Retinal pigment epithelial cell (primary cell): Measurements from ENCODE around the gene PACC1.

Experiments
- DNase-seq: peaks from one replicate; pipeline ENCODE4 v3.0.0-alpha.2; 2010; ENCODE audit warnings: low read depth
- H3K4me3 ChIP-seq: 2 replicates; pipeline ENCODE4 v1.5.1; 2011; ENCODE audit warnings: mild to moderate bottlenecking, low read length, control low read depth, moderate library complexity
- TF ChIP-seq, protein P1 (sequence below): conservative IDR thresholded peaks from 2 replicates; pipeline ENCODE4 v1.5.1; 2011; ENCODE audit warnings: low read depth, low read length, control low read depth, inconsistent platforms

The PACC1 gene

DNA sequence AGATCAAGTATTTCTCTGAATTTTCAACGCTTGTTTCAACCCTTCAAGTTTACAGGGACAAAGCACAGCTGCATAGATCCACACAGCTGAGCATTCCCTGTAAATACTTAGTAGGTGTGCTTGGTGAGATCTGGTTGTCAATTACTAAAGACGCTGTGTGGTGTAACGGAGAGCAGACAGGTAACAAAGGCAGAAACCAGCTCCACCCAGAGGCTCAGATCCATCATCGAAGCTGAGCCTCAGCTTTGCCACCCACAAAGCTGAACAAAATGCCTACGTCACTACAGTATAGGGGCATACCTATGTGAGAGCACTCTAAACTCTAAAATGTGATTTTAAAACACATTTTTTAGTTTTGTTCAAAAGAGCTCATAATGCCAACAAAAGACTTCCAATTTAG lies 38.7 kb downstream of the PACC1 start:
- DNase-seq, result no peak
- TF ChIP-seq, protein P1, sequence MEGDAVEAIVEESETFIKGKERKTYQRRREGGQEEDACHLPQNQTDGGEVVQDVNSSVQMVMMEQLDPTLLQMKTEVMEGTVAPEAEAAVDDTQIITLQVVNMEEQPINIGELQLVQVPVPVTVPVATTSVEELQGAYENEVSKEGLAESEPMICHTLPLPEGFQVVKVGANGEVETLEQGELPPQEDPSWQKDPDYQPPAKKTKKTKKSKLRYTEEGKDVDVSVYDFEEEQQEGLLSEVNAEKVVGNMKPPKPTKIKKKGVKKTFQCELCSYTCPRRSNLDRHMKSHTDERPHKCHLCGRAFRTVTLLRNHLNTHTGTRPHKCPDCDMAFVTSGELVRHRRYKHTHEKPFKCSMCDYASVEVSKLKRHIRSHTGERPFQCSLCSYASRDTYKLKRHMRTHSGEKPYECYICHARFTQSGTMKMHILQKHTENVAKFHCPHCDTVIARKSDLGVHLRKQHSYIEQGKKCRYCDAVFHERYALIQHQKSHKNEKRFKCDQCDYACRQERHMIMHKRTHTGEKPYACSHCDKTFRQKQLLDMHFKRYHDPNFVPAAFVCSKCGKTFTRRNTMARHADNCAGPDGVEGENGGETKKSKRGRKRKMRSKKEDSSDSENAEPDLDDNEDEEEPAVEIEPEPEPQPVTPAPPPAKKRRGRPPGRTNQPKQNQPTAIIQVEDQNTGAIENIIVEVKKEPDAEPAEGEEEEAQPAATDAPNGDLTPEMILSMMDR, result no peak
- no peak overlapping the region for H3K4me3 ChIP-seq

DNA sequence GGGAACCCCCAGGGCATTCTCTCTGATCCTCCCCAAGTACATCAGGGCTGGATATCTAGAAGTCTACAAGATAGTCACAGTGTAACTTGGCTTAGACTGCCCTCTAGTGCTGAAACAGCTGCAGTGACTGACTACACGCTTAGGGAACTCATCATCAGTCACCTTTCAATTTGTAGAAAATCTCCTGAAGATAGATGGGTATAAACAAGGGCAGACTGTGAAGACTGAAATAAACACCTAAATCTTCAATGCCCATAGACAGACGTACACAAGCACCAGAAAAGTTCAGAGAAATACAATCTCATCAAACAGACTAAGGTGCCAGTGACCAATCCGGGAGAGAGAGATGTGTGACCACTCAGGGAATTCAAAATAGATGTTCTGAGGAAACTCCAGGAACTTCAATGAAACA lies 46.6 kb downstream of the PACC1 start:
- no peak overlapping the region for H3K4me3 ChIP-seq
- DNase-seq, result peak; percentile 14
- TF ChIP-seq, protein P1, result peak; percentile 92

DNA sequence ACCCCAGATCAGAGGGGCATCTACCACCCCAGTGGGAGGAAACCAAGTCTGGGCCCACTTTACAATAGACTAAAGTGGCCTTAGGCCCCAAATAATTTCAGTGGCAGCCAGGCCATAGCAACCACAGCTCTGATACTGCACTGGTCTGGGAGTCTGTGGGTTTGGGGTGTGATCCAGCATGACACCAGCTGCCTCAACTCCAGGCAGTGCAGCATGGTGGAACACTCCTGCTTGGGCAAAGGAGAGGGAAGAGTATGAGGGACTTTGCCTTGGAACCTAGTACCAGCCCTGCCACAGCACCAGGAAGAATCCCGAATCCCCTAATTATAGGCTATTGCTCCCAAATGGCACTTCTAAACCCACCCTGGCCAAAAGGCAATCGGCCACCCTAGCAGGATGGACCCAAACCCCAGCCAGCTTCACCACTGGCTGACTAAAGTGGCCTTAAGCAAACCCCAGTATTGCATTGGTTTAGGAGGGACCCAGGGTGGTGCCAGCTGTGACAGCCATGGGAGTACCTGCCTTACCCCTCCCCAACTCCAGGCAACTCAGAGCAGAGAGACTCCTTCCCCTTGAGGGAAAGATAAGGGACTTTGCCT lies 47.1 kb downstream of the PACC1 start:
- no peak overlapping the region for H3K4me3 ChIP-seq
- no peak for DNase-seq
- TF ChIP-seq, protein P1, result no peak

DNA sequence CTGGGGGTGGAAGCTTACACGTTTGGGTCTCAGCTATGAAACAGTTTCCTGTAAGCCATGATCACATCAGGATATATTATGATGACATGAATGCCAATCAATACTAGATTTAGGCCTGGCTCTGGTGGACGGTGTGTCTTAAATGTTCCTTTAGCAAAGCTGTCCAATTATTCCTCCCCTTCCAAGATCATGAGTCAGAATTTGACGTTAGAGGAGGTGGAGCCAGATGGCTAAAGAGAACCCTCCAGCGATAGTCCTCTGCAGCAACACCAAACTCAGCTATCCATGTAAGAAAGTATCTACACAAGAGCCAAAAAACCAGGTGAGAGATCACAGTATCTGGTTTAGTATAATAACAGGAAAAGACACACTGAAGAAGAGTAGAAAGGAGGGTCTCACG lies 47.8 kb downstream of the PACC1 start:
- TF ChIP-seq, protein P1, result no peak
- H3K4me3 ChIP-seq, result no peak overlapping the region
- no peak for DNase-seq

DNA sequence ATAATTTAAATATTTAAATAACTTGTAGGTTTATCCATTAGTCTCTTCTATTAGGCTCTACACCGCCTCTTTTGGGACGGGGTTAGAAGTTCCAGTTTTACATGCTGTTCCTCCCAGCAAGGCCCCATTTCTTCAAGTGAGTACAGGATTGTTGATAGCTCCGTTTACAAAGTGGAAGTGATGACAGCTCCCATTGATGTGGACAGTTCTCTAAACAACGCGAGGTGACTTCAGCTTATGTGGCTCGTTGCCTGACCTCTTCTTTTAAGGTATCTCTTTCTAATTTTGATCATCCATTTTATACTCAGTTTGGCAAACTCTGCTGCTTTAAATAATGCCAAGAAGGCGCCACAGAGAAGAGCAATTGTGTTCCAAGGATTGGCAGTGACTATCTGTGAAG lies 49.7 kb downstream of the PACC1 start:
- TF ChIP-seq, protein P1, result no peak
- DNase-seq, result no peak
- H3K4me3 ChIP-seq, result no peak overlapping the region

DNA sequence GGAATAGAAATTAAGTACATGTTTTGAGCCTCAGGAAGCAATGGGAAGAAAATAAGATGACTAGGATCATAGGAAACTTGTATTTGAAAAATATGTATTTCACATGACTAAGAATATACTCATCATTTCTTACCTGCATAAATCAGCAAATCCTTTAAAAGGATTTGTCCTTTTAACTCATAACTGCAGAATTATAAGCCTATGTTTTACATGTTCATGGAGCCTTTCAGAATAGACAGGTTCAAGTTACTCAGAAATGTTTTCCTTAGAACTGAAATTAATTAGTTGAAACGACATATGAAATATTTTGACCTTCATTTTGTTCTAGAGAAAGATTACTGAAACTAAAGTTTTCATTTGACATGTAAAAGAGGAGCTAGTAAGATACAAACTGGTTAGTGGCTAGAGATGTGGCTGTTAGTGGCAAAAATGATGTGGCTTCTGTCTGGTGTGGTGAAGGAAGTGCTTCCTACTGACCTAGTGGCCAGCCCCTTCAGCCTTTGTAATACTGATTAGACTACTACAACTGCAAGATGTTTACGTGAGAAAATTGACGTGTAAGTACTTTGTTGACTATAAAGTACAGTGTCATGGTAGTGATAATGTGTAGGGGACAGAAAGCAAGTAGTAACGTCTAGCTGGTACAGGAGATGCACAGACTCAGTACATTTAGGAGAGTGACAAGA lies 54.7 kb downstream of the PACC1 start:
- no peak overlapping the region for H3K4me3 ChIP-seq
- DNase-seq, result no peak
- TF ChIP-seq, protein P1, result no peak
